ENCODE results near the gene ATP9B.

DNA sequence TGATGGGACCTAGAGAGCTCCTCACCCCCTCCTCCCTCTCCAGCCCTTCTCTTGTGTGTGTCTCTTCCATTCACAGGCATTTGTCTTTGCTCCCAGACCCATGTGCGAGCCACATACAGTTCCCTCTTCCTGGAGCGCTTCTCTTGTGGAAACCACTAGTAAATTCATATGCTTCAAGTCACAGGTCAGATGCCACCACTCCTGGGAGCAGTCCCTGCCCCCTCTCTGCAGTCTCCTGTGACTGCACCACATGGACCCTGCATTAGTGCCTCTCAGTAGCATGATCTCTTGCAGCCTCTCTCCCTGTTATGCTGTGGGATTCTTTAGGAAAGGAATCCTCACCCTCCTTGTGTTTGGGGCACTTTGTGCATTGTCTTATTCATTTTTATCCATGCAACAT, 230.1 kb downstream of the ATP9B start:
- no peak for TF ChIP-seq CTCF (IDR thresholded peaks at IDR 0.05 in 2 of 3, conservative IDR thresholded peaks at IDR 0.05 in 1 of 3; ENCODE audit: borderline replicate concordance in 1 of 3, insufficient read depth in 1 of 3, low read depth in 2 of 3, low read length in 2 of 3)
- TF ChIP-seq RAD21 (IDR thresholded peaks at IDR 0.05; ENCODE audit: low read depth): no peak
- no peak for TF ChIP-seq CEBPB (IDR thresholded peaks at IDR 0.05; ENCODE audit: low read depth)
- TF ChIP-seq POLR2AphosphoS5 (IDR thresholded peaks at IDR 0.05; ENCODE audit: low read depth, low read length): no peak
- TF ChIP-seq ZNF274 (IDR thresholded peaks at IDR 0.05; ENCODE audit: low read depth, low read length): no peak
- no peak for TF ChIP-seq ELF1 (IDR thresholded peaks at IDR 0.05; ENCODE audit: borderline replicate concordance, low read depth)
- no peak for TF ChIP-seq EZH2phosphoT487 (IDR thresholded peaks at IDR 0.05; ENCODE audit: borderline replicate concordance)
- TF ChIP-seq, protein P1, sequence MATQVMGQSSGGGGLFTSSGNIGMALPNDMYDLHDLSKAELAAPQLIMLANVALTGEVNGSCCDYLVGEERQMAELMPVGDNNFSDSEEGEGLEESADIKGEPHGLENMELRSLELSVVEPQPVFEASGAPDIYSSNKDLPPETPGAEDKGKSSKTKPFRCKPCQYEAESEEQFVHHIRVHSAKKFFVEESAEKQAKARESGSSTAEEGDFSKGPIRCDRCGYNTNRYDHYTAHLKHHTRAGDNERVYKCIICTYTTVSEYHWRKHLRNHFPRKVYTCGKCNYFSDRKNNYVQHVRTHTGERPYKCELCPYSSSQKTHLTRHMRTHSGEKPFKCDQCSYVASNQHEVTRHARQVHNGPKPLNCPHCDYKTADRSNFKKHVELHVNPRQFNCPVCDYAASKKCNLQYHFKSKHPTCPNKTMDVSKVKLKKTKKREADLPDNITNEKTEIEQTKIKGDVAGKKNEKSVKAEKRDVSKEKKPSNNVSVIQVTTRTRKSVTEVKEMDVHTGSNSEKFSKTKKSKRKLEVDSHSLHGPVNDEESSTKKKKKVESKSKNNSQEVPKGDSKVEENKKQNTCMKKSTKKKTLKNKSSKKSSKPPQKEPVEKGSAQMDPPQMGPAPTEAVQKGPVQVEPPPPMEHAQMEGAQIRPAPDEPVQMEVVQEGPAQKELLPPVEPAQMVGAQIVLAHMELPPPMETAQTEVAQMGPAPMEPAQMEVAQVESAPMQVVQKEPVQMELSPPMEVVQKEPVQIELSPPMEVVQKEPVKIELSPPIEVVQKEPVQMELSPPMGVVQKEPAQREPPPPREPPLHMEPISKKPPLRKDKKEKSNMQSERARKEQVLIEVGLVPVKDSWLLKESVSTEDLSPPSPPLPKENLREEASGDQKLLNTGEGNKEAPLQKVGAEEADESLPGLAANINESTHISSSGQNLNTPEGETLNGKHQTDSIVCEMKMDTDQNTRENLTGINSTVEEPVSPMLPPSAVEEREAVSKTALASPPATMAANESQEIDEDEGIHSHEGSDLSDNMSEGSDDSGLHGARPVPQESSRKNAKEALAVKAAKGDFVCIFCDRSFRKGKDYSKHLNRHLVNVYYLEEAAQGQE (IDR thresholded peaks at IDR 0.05; ENCODE audit: low read depth): no peak
- TF ChIP-seq EZH2 (IDR thresholded peaks at IDR 0.05): no peak
- TF ChIP-seq SP1 (IDR thresholded peaks at IDR 0.05; ENCODE audit: low read depth): no peak

All from HCT116 (cell line).